Kidney glomerular epithelial cell (primary cell): ENCODE results near the gene DEFB112.

Experiments
- DNase-seq: peaks from one replicate; lab custom pipeline; 2025; lab: John Stamatoyannopoulos, UW

The DEFB112 gene

GRCh38 chr6:49995278-49995677 is 54.5 kb downstream of the DEFB112 start:
- DNase-seq = no peak
